Head of caudate nucleus (tissue), 42 donors: Measurements from ENCODE around the gene MYT1.
"Not testable (repeated sequence)": the region's sequence is repeated elsewhere in the genome, so short reads cannot be mapped to it uniquely, and the experiment has no call there.

ENCODE experiments used
- DNase-seq, 42 donors: peaks; one replicate each; pipeline versions ENCODE4 v3.0.0 to v3.0.0-alpha.2; 2020 to 2021; ENCODE audit warnings: mixed read lengths in 7 of 42
- intact Hi-C: fragments of 100-400 bp; cut with DNase I; formaldehyde crosslinking; loops from one replicate; pipeline ENCODE4 v1.15.0; 2022

Gene MYT1

GRCh38 chr20:64164123-64164836 is at the start of gene MYT1:
Gene MYT1, plus strand, starts transcription at chr20:64164452. Its CDS starts 34,410 bp downstream, at chr20:64198862.
- peak in 27 of 42 donors; percentile 24 to 70 (median 45) for DNase-seq
- intact Hi-C loops = no loop called here

GRCh38 chr20:64115171-64115911 is 48.9 kb upstream of the MYT1 start:
- intact Hi-C loops = no loop called here
- peak in 34 of 42 donors; percentile 35 to 87 (median 56) for DNase-seq

- intact Hi-C loops = no loop called here
- peak in 14 of 42 donors; percentile 1 to 44 (median 16) for DNase-seq
Observed at GRCh38 chr20:64116016-64116415, 48.2 kb upstream of the MYT1 start.

GRCh38 chr20:64116541-64117431 is 47.5 kb upstream of the MYT1 start:
- peak in 11 of 42 donors; percentile 0 to 29 (median 11) for DNase-seq

GRCh38 chr20:64117432-64117777 is 46.8 kb upstream of the MYT1 start:
- intact Hi-C loops, DNase-seq: not testable (repeated sequence)

More at GRCh38 chr20:64116541-64117431, 47.5 kb upstream of the MYT1 start:
- intact Hi-C loops = no loop called here

- peak in 5 of 42 donors; percentile 4 to 19 (median 8) for DNase-seq
- intact Hi-C loops = no loop called here
Observed at GRCh38 chr20:64119301-64119680, 45.0 kb upstream of the MYT1 start.

GRCh38 chr20:64119681-64120341 is 44.4 kb upstream of the MYT1 start:
- peak in 11 of 42 donors; percentile 10 to 43 (median 22) for DNase-seq
- intact Hi-C loops = no loop called here

- DNase-seq = peak in 2 of 42 donors; percentile 3 to 32
Observed at GRCh38 chr20:64121586-64121985, 42.7 kb upstream of the MYT1 start.

GRCh38 chr20:64122927-64123326 is 41.3 kb upstream of the MYT1 start:
- DNase-seq = peak in 1 of 42 donors; percentile 17
- intact Hi-C loops = not testable (repeated sequence)

More at GRCh38 chr20:64121586-64121985, 42.7 kb upstream of the MYT1 start:
- intact Hi-C loops = no loop called here

GRCh38 chr20:64123517-64123916 is 40.7 kb upstream of the MYT1 start:
- peak in 1 of 42 donors; percentile 2 for DNase-seq

GRCh38 chr20:64129146-64129782 is 35.0 kb upstream of the MYT1 start:
- intact Hi-C loops = no loop called here
- peak in 9 of 42 donors; percentile 0 to 31 (median 5) for DNase-seq

More at GRCh38 chr20:64123517-64123916, 40.7 kb upstream of the MYT1 start:
- intact Hi-C loops = not testable (repeated sequence)

GRCh38 chr20:64130271-64130670 is 34.0 kb upstream of the MYT1 start:
- intact Hi-C loops = no loop called here
- peak in 3 of 42 donors; percentile 2 to 25 (median 3) for DNase-seq

- DNase-seq = peak in 5 of 42 donors; percentile 1 to 19 (median 6)
- intact Hi-C loops = no loop called here
Observed at GRCh38 chr20:64130876-64131275, 33.4 kb upstream of the MYT1 start.

- DNase-seq = peak in 13 of 42 donors; percentile 1 to 39 (median 15)
- intact Hi-C loops = no loop called here
Observed at GRCh38 chr20:64131406-64131805, 32.8 kb upstream of the MYT1 start.

GRCh38 chr20:64133951-64134407 is 30.3 kb upstream of the MYT1 start:
- DNase-seq = peak in 13 of 42 donors; percentile 4 to 44 (median 15)
- intact Hi-C loops = no loop called here

- intact Hi-C loops = not testable (repeated sequence)
- DNase-seq = peak in 5 of 42 donors; percentile 1 to 18 (median 9)
Observed at GRCh38 chr20:64134744-64135143, 29.5 kb upstream of the MYT1 start.

- peak in 9 of 42 donors; percentile 2 to 29 (median 7) for DNase-seq
- intact Hi-C loops = no loop called here
Observed at GRCh38 chr20:64136004-64136710, 28.1 kb upstream of the MYT1 start.
